PC-3 (cell line): ENCODE results near the gene SLC2A2. TPM values are rescaled to one million over a fixed set of nuclear protein-coding genes. Genes with fewer than 3 reads are reported as not detected.

ENCODE experiments used
- ATAC-seq: fragments of 200-7000 bp; cut with Tn5 transposase; 2 replicates; pipeline ENCODE4 v1.9.1; 2020; ENCODE audit warnings: mild to moderate bottlenecking, moderate library complexity
- BruUV-seq: library from RNA; stranded (reverse); fragments of 400-500 nt; replicated peaks from 2 replicates; lab custom pipeline; 2021; lab: Mats Ljungman, UMichigan
- CTCF ChIA-PET: fragments of 300-600 bp; sonication (Branson Sonifier 250); formaldehyde crosslinking; loops from one replicate; lab custom pipeline; 2022; ENCODE audit warnings: antibody characterized with exemption; lab: Charles Lee
- POLR2A ChIA-PET: fragments of 300-600 bp; sonication (Branson Sonifier 250); formaldehyde crosslinking; loops from one replicate; lab custom pipeline; 2022; ENCODE audit warnings: antibody characterized with exemption; ENCODE audit not compliant: unreplicated experiment; lab: Charles Lee
- DNase-seq: peaks from one replicate; pipeline ENCODE4 v3.0.0-alpha.2; 2015
- H2AFZ ChIP-seq: fragments of 300-600 bp; sonication (generic); 2 replicates; pipeline ENCODE4 v1.6.0; 2016; ENCODE audit warnings: antibody characterized with exemption, low read length
- H3F3A ChIP-seq: fragments of 300-600 bp; sonication (generic); one replicate; pipeline ENCODE4 v1.6.0; 2017; ENCODE audit warnings: antibody characterized with exemption, low read length, control low read depth, mild to moderate bottlenecking; ENCODE audit not compliant: unreplicated experiment
- H3K27ac ChIP-seq: fragments of 300-600 bp; sonication (generic); 2 replicates; pipeline ENCODE4 v1.5.1; 2016; ENCODE audit warnings: mild to moderate bottlenecking, low read length
- H3K27me3 ChIP-seq: fragments of 300-600 bp; sonication (generic); 2 replicates; pipeline ENCODE4 v1.6.1; 2016; ENCODE audit warnings: low read length, mixed read lengths
- H3K36me3 ChIP-seq: fragments of 300-600 bp; sonication (generic); 2 replicates; pipeline ENCODE4 v1.6.1; 2016; ENCODE audit warnings: low read depth, mixed run types, low read length, mixed read lengths
- H3K4me1 ChIP-seq: fragments of 300-600 bp; sonication (generic); 2 replicates; pipeline ENCODE4 v1.5.1; 2016; ENCODE audit warnings: low read length; ENCODE audit not compliant: insufficient read depth
- H3K4me2 ChIP-seq: fragments of 300-600 bp; sonication (generic); 2 replicates; pipeline ENCODE4 v1.6.0; 2016; ENCODE audit warnings: low read length
- H3K4me3 ChIP-seq: fragments of 300-600 bp; sonication (generic); 2 replicates; pipeline ENCODE4 v1.5.1; 2016; ENCODE audit warnings: mild to moderate bottlenecking, low read length, mixed read lengths
- H3K79me2 ChIP-seq: fragments of 300-600 bp; sonication (generic); 2 replicates; pipeline ENCODE4 v1.6.1; 2017; ENCODE audit warnings: low read length, mixed read lengths
- H3K9ac ChIP-seq: fragments of 300-600 bp; sonication (generic); 2 replicates; pipeline ENCODE4 v1.6.0; 2016; ENCODE audit warnings: mild to moderate bottlenecking, low read length
- H3K9me2 ChIP-seq: fragments of 300-600 bp; sonication (generic); replicated peaks from 2 replicates; pipeline ENCODE4 v1.6.1; 2016; ENCODE audit warnings: mixed run types, low read length, mixed read lengths
- H3K9me3 ChIP-seq: fragments of 300-600 bp; sonication (generic); 2 replicates; pipeline ENCODE4 v1.6.1; 2016; ENCODE audit warnings: low read length, mixed read lengths
- H4K20me1 ChIP-seq: fragments of 300-600 bp; sonication (generic); 2 replicates; pipeline ENCODE4 v1.6.1; 2016; ENCODE audit warnings: low read length, mixed read lengths
- CTCF ChIP-seq: fragments of 300-600 bp; sonication (generic); conservative IDR thresholded peaks from 2 replicates; pipeline ENCODE4 v1.5.1; 2017; ENCODE audit warnings: antibody characterized with exemption, low read depth, mild to moderate bottlenecking, low read length
- EZH2 ChIP-seq: fragments of 300-600 bp; sonication (generic); IDR thresholded peaks from one replicate; pipeline ENCODE4 v1.6.1; 2017; ENCODE audit warnings: antibody characterized with exemption, mild to moderate bottlenecking, low read length; ENCODE audit not compliant: unreplicated experiment
- EZH2phosphoT487 ChIP-seq: fragments of 300-600 bp; sonication (generic); IDR thresholded peaks from 2 replicates; pipeline ENCODE4 v1.6.1; 2018; ENCODE audit warnings: mild to moderate bottlenecking, antibody characterized with exemption, low read length, borderline replicate concordance
- intact Hi-C: fragments of 100-400 bp; cut with micrococcal nuclease; formaldehyde crosslinking; loops from 2 replicates; pipeline ENCODE4 v1.9.0; 2023
- total RNA-seq: library from RNA; depleted of rRNA; stranded (reverse); fragments of >200 nt; gene quantifications from 2 replicates; pipeline ENCODE4 v1.2.3, GENCODE V29; 2014

SLC2A2 gene
- total RNA-seq, 1 experiment from 2014 or later = not detected

DNA sequence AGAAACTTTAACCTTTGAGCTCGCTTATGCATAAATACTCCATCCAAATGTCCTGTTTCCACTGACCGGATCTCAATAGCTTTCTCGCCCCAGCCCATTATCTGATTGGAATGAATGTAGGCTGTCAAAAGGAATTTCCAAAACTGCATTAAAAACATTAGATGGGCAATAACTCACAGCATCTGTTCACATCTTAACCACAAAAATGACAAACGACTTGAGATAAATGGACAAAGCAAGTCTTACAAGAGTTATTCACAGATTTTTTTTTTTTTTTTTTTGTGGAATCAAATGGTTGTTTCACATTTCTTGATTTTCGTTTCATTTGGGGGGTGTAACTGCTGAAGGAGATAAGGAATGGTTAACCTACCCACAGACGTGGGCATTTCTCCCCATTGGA, 39.7 kb upstream of the SLC2A2 start:
- POLR2A ChIA-PET = no interaction called here
- no peaks in the 10 kb centered on the region for H4K20me1 ChIP-seq
- DNase-seq (no peak), ATAC-seq (no peak)
- no peak overlapping the region for H3K9ac ChIP-seq
- TF ChIP-seq EZH2phosphoT487 = no peak
- TF ChIP-seq EZH2 = no peak
- no peak for TF ChIP-seq CTCF
- no peaks in the 10 kb centered on the region for H3K4me1 ChIP-seq
- CTCF ChIA-PET = no interaction called here
- H3K27me3 ChIP-seq = no peaks in the 10 kb centered on the region
- no peaks in the 10 kb centered on the region for H3K9me2 ChIP-seq
- H3K79me2 ChIP-seq = no peaks in the 10 kb centered on the region
- H3K36me3 ChIP-seq = no peaks in the 10 kb centered on the region
- H3K9me3 ChIP-seq = no peaks in the 10 kb centered on the region
- intact Hi-C loops = no loop called here
- H3K4me2 ChIP-seq = no peak overlapping the region
- H3K4me3 ChIP-seq = no peak overlapping the region
- H3K27ac ChIP-seq = no peak overlapping the region
- H3F3A ChIP-seq = no peaks in the 10 kb centered on the region
- H2AFZ ChIP-seq = no peak overlapping the region
- BruUV-seq = no TSS peak

DNA sequence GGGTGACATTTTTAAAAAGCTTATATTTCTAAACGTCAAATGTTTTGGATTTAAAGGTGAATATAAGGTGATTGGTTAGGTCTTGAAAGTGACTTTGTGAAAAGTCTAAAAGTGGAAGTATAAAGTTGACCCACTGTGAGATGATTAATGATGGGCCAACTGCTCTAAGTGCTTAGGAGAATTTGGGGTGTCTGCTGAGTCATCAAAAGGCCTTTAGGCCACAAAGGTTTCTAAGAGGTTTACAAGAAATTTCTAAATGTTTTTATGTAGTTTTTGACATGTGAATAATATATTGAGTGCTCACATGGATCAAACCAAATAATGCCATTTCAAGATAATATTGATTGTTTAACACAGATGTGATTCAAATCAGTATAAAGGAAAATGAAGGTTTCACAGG, 39.2 kb upstream of the SLC2A2 start:
- POLR2A ChIA-PET = no interaction called here
- intact Hi-C loops = no loop called here
- no TSS peak for BruUV-seq

More for the DNA sequence above, 39.2 kb upstream of the SLC2A2 start:
- H3K27ac ChIP-seq = no peak overlapping the region
- no peaks in the 10 kb centered on the region for H3K36me3 ChIP-seq
- no peak overlapping the region for H2AFZ ChIP-seq
- no peaks in the 10 kb centered on the region for H3K27me3 ChIP-seq
- no peak overlapping the region for H3K9ac ChIP-seq
- H3K9me3 ChIP-seq = no peaks in the 10 kb centered on the region
- no peaks in the 10 kb centered on the region for H3K4me1 ChIP-seq
- CTCF ChIA-PET = no interaction called here
- no peak overlapping the region for H3K4me3 ChIP-seq
- DNase-seq (no peak), ATAC-seq (no peak)
- H3K9me2 ChIP-seq = no peaks in the 10 kb centered on the region
- H4K20me1 ChIP-seq = no peaks in the 10 kb centered on the region
- no peaks in the 10 kb centered on the region for H3F3A ChIP-seq
- TF ChIP-seq EZH2phosphoT487 (no peak), CTCF (no peak), EZH2 (no peak)
- H3K79me2 ChIP-seq = no peaks in the 10 kb centered on the region
- no peak overlapping the region for H3K4me2 ChIP-seq
